AG09309 (cell line): ENCODE data around the gene EFNA4.
A peak's percentile ranks its signal among the peaks of the same experiment; 100 is the strongest.

Experiments
- DNase-seq: peaks from one replicate; pipeline ENCODE4 v3.0.0-alpha.2; 2010; ENCODE audit warnings: low read depth
- H3K4me3 ChIP-seq: 2 replicates; pipeline ENCODE4 v1.5.1; 2011; ENCODE audit warnings: mild to moderate bottlenecking, low read depth, low read length, moderate library complexity; ENCODE audit not compliant: control insufficient read depth
- TF ChIP-seq, protein P1 (sequence below): IDR thresholded peaks from 2 replicates; pipeline ENCODE4 v1.5.1; 2011; ENCODE audit warnings: mild to moderate bottlenecking, low read depth, low read length, inconsistent platforms; ENCODE audit not compliant: insufficient read depth, control insufficient read depth; ENCODE audit errors: missing control alignments

Gene EFNA4

GRCh38 chr1:155079210-155079486, 15.6 kb downstream of the EFNA4 start:
- TF ChIP-seq, protein P1, sequence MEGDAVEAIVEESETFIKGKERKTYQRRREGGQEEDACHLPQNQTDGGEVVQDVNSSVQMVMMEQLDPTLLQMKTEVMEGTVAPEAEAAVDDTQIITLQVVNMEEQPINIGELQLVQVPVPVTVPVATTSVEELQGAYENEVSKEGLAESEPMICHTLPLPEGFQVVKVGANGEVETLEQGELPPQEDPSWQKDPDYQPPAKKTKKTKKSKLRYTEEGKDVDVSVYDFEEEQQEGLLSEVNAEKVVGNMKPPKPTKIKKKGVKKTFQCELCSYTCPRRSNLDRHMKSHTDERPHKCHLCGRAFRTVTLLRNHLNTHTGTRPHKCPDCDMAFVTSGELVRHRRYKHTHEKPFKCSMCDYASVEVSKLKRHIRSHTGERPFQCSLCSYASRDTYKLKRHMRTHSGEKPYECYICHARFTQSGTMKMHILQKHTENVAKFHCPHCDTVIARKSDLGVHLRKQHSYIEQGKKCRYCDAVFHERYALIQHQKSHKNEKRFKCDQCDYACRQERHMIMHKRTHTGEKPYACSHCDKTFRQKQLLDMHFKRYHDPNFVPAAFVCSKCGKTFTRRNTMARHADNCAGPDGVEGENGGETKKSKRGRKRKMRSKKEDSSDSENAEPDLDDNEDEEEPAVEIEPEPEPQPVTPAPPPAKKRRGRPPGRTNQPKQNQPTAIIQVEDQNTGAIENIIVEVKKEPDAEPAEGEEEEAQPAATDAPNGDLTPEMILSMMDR: no peak
- no peak for DNase-seq
- peak overlapping the region; percentile 28 for H3K4me3 ChIP-seq

DNA sequence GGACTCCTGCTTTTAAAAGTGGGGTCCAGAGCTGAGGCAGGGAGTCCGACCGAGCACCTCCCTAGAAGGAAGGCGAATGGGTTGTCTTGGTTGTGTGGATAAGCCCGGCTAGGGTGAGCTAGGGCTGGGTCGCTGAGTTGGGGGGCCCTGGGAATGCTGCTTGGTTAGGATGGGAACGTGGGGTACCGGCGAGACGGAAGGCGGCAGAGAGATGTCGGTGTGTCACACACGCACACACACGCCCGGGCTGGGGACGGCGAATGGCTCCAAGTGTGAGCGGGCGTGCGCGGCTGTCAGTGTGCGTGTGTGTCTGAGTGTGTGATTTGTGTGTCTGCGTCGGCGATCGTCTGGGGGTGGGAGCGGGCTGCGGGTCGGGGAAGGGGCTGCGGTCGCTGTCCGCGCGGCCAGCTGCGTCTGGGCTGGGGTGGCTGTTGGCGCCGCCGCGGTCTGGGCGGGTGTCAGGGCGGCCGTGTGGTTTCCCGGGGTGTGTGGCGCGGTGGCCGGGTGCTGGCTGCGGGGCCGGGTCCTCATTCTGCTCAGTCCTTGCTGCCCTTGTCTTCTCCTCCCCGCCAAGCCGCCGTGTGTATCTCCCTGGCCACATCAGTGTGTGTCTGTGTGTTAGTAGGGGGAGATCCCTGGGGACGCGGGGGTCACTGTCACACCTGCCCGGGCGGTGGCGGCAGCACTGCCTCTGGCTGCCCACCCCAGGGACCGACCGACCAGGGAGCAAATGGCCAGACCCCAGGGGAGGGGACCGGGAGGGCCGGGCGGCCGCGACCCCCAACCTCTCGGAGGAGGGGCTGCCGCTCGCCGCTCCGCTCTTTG, 16.2 kb downstream of the EFNA4 start:
- DNase-seq: no peak
- TF ChIP-seq, protein P1: no peak
- no peak overlapping the region for H3K4me3 ChIP-seq

DNA sequence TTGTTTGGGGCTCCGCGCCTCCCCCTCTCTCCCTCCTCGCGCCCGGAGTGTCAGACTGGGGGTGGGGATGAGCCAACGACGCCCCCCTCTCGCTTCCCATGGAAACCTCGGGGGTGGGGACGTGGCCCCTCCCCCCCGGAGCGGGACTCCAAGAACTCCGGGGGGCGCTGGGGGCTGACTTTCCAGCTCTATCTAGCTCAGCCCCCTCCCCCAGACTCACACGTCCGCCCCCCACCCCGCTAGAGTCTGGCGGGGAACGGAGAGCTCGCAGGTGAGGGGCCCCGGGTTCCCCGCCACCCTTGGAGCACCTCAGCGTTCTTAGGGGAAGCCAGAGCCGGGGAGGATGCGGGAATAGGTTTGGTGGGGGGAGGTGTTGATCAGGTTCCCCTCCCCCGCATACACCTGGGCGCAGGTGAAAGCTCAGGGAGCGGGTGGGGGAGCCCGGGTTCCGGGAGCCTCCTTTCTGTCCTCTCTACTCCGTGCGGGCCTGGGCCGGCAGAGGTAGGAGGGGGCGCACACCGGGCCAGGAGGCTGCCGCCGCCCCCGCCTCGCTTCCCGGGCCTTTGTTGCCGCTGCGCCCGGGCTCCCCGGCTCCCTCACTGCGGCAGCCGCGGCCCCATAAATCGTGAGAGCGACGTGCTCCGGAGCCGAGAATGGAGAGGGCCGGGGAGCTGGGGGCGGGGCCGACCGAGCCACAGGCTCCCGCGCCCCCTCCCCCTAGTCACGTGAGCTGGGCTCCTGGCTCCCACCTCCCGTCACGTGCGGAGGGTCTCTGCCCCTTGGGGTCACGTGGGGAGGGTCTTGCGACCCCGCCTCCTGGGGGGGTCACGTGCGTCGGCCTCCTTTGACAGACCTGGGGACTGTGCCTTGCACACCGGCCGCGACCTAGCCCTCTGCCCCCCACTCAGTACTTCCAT, 17.0 kb downstream of the EFNA4 start:
- no peak overlapping the region for H3K4me3 ChIP-seq
- no peak for DNase-seq
- TF ChIP-seq, protein P1: no peak

DNA sequence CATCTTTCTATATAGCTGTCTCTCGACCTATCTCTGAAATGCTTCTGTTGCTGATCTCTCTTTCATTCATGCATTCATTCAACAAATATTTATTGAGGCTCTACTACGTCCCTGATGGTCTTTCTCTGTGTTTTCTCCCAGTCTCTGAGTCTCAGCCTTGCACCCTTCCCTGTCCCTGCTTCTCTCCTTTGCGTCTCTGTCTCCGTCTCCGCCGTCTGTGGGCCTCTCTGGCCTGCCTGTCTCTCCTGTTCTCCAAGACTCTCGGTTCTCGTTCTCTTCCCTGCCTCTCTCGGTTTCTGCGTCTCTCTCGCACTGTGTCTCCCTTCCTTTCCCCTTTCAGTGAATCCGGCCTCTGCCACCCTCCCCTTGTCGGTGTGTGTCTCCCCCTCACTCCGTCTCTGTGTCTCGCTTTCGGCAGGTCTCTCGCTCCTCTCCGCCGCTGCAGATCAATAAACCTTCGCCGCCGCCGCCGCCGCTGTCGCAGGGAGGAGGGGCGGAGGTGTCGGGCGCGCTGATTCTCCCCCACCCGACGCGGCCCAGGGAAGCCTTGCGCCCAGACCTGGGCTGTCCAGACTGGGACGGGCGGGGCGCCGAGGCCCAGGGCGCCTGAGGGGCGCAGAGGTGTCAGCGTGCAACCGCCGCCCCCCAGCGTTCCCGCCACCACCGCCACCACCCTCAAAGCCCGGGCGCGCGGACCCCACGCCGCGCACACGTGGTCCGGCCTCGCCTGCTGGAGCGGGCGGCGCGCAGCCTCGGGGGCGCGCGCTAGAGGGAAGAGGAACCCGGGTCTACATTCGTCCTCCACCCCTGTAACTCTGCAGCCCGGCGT, 18.1 kb downstream of the EFNA4 start:
- no peak for DNase-seq
- TF ChIP-seq, protein P1: no peak
- no peak overlapping the region for H3K4me3 ChIP-seq

GRCh38 chr1:155082301-155083051, 18.9 kb downstream of the EFNA4 start:
- TF ChIP-seq, protein P1: no peak
- no peak for DNase-seq
- H3K4me3 ChIP-seq: no peak overlapping the region
